ENCODE data around the gene SMIM26. TPM values are rescaled to one million over a fixed set of nuclear protein-coding genes. Genes with fewer than 3 reads are reported as not detected.

The SMIM26 gene
- total RNA-seq, 1 experiment from 2014 or later = 54.6 TPM

GRCh38 chr20:18567739-18568091, 483 bp downstream of the SMIM26 start:
- BruUV-seq (replicated peaks) = TSS peak; percentile 96
- peak overlapping the region; percentile 84 to 90 for H3K4me3 ChIP-seq (ENCODE audit: low read depth in 2 of 2, low read length in 2 of 2)
- no peak for DNase-seq (ENCODE audit: low read depth, low spot score)
- no peaks in the 10 kb centered on the region for H3K9me3 ChIP-seq (ENCODE audit: control insufficient read depth, insufficient read depth, low read depth, low read length)
- peak overlapping the region; percentile 82 for H3K27ac ChIP-seq (ENCODE audit: low read length)
- peaks cover 7% of the 10 kb centered on the region; the same call in 1 of the 2 replicates for H3K36me3 ChIP-seq (ENCODE audit: control insufficient read depth, insufficient read depth, low read length)
- peak; percentile 27 for ATAC-seq
- intact Hi-C loops (cut with micrococcal nuclease; ENCODE audit: unreplicated experiment) = no loop called here
- H3K4me1 ChIP-seq (ENCODE audit: control insufficient read depth, insufficient read depth, low read length) = no peaks in the 10 kb centered on the region
- CTCF ChIA-PET = interaction anchor here (0.7 kb wide), 1 partner anchor 33 kb away, joined by 5 read pairs; no protein-coding TSS in a partner anchor
- H3K27me3 ChIP-seq (ENCODE audit: control insufficient read depth, insufficient read depth, low read length) = no peaks in the 10 kb centered on the region
- no peak for TF ChIP-seq TCF7L2 (IDR thresholded peaks at IDR 0.05; ENCODE audit: low read depth, low read length)
- TF ChIP-seq REST (IDR thresholded peaks at IDR 0.05; ENCODE audit: insufficient read depth in 1 of 2, low read depth in 2 of 2, low read length in 1 of 2) = no peak
- no peak for TF ChIP-seq CTCF (IDR thresholded peaks at IDR 0.05)
- no peak for TF ChIP-seq POLR2AphosphoS5 (IDR thresholded peaks at IDR 0.05; ENCODE audit: low read depth, low read length)
- no peak for TF ChIP-seq SIN3A (IDR thresholded peaks at IDR 0.05; ENCODE audit: borderline replicate concordance, insufficient read depth, low read depth, low read length)
- in situ Hi-C loops (cut with HindIII; ENCODE audit: low pct_unique_long_range_greater_than_20kb, low sequenced_read_pairs) = no loop called here
- POLR2A ChIA-PET = no interaction called here

GRCh38 chr20:18571009-18571408, 3.8 kb downstream of the SMIM26 start:
- DNase-seq (ENCODE audit: low read depth, low spot score) (no peak), ATAC-seq (no peak)
- in situ Hi-C loops (cut with HindIII; ENCODE audit: low pct_unique_long_range_greater_than_20kb, low sequenced_read_pairs) = no loop called here
- Histone ChIP-seq H3K36me3 (ENCODE audit: control insufficient read depth, insufficient read depth, low read length) (peaks cover 7% of the 10 kb centered on the region; the same call in 1 of the 2 replicates), H3K9me3 (ENCODE audit: control insufficient read depth, insufficient read depth, low read depth, low read length) (no peaks in the 10 kb centered on the region), H3K27me3 (ENCODE audit: control insufficient read depth, insufficient read depth, low read length) (no peaks in the 10 kb centered on the region), H3K27ac (ENCODE audit: low read length) (no peak overlapping the region), H3K4me1 (ENCODE audit: control insufficient read depth, insufficient read depth, low read length) (no peaks in the 10 kb centered on the region), H3K4me3 (ENCODE audit: low read depth in 2 of 2, low read length in 2 of 2) (no peak overlapping the region)
- POLR2A ChIA-PET = no interaction called here
- CTCF ChIA-PET = interaction anchor here (1.1 kb wide), 1 partner anchor 14 kb away, joined by 4 read pairs; no protein-coding TSS in a partner anchor
- BruUV-seq (replicated peaks) = no TSS peak
- TF ChIP-seq TCF7L2 (IDR thresholded peaks at IDR 0.05; ENCODE audit: low read depth, low read length) (no peak), REST (IDR thresholded peaks at IDR 0.05; ENCODE audit: insufficient read depth in 1 of 2, low read depth in 2 of 2, low read length in 1 of 2) (no peak), SIN3A (IDR thresholded peaks at IDR 0.05; ENCODE audit: borderline replicate concordance, insufficient read depth, low read depth, low read length) (no peak), CTCF (IDR thresholded peaks at IDR 0.05) (no peak), POLR2AphosphoS5 (IDR thresholded peaks at IDR 0.05; ENCODE audit: low read depth, low read length) (no peak)
- intact Hi-C loops (cut with micrococcal nuclease; ENCODE audit: unreplicated experiment) = no loop called here

Measured in Panc1 (cell line).